ENCODE data around the gene MEX3D. TPM values are rescaled to one million over a fixed set of nuclear protein-coding genes. Genes with fewer than 3 reads are reported as not detected.

The MEX3D gene
- total RNA-seq, 1 donor, result 47.0 TPM

DNA sequence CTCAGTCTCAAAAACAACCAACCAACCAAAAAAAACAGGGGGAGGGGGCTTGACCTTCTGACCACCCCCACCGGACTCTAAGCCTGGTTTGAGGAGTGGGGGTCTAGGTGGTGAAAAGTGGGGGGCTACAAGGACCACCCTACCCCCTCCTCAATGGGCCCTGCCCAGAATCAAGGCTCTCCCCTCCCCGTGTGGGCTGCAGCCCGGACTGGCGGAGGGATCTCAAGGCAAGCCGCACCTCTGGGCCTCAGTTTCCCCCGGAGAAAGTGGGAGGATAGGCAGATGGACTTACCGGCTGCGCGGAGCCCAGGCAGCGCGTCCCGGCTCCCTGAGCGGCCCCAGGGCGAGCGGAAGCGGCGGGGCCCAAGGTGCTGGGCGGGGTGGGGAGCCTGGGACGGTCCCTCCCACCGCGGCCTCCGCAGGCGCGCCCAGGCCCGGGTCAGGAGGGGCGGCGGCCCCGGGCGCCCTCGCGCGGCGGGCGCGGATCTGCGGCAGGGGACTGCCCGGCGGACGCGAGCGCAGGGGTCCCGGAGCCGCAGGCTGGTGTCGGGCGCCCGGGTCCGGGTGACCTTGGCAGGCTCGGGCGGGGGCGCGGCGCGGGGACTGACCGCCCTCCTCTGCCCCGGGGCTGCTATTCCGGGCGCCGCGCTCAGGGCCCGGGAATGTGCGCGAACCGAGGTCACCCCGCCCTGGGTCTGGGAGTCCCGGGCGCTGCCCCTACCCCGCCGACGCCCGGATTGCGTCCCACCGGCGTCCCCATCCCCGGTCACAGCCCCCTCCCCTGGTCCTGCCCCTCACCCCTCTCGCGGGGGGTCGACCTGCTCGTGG lies 55.2 kb downstream of the MEX3D start, which contains the start of gene ADAMTSL5:
Gene ADAMTSL5, minus strand, starts transcription at position 349 of the 828 bp plus-strand sequence. CDS start 2,076 bp downstream, outside the sequence.
- peak within 1 kb of the TSS; percentile 39 for H3K4me2 ChIP-seq (ENCODE audit: insufficient read depth, low read length)
- H3K27ac ChIP-seq (ENCODE audit: low read depth, low read length), result no peak within 1 kb of the TSS
- no peaks in the 10 kb centered on the region for H3K36me3 ChIP-seq (ENCODE audit: insufficient read depth, low read length)

GRCh38 chr19:1511318-1512317 lies 56.5 kb downstream of the MEX3D start:
- DNase-seq (ENCODE audit: insufficient read length, low spot score, missing footprints), result peak; percentile 48
- peaks cover 26% of the 10 kb centered on the region for H3K27me3 ChIP-seq (ENCODE audit: insufficient read depth, low read length)
- H3K4me2 ChIP-seq (ENCODE audit: insufficient read depth, low read length), result no peak overlapping the region
- H3K4me3 ChIP-seq (ENCODE audit: insufficient read depth, low read length), result no peak overlapping the region
- H3K27ac ChIP-seq (ENCODE audit: low read depth, low read length), result no peak overlapping the region
- H3K79me2 ChIP-seq (ENCODE audit: insufficient read depth, low read length), result no peaks in the 10 kb centered on the region
- H4K20me1 ChIP-seq (ENCODE audit: insufficient read depth, low read length), result no peaks in the 10 kb centered on the region
- TF ChIP-seq, protein P1, sequence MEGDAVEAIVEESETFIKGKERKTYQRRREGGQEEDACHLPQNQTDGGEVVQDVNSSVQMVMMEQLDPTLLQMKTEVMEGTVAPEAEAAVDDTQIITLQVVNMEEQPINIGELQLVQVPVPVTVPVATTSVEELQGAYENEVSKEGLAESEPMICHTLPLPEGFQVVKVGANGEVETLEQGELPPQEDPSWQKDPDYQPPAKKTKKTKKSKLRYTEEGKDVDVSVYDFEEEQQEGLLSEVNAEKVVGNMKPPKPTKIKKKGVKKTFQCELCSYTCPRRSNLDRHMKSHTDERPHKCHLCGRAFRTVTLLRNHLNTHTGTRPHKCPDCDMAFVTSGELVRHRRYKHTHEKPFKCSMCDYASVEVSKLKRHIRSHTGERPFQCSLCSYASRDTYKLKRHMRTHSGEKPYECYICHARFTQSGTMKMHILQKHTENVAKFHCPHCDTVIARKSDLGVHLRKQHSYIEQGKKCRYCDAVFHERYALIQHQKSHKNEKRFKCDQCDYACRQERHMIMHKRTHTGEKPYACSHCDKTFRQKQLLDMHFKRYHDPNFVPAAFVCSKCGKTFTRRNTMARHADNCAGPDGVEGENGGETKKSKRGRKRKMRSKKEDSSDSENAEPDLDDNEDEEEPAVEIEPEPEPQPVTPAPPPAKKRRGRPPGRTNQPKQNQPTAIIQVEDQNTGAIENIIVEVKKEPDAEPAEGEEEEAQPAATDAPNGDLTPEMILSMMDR (IDR thresholded peaks at IDR 0.05; ENCODE audit: extremely low read depth, low read depth, low read length), result no peak
- no peak overlapping the region for H2AFZ ChIP-seq (ENCODE audit: low read length)
- H3K36me3 ChIP-seq (ENCODE audit: insufficient read depth, low read length), result no peaks in the 10 kb centered on the region
- peaks cover 4% of the 10 kb centered on the region for H3K9me3 ChIP-seq (ENCODE audit: low read depth, low read length)
- no peaks in the 10 kb centered on the region for H3K4me1 ChIP-seq (ENCODE audit: insufficient read depth, low read length)

More for the DNA sequence above, 55.2 kb downstream of the MEX3D start, which contains the start of gene ADAMTSL5:
- peak within 1 kb of the TSS; percentile 53 for H3K4me3 ChIP-seq (ENCODE audit: insufficient read depth, low read length)
- DNase-seq (ENCODE audit: insufficient read length, low spot score, missing footprints), result peak; percentile 94
- H2AFZ ChIP-seq (ENCODE audit: low read length), result no peak within 1 kb of the TSS
- H3K27me3 ChIP-seq (ENCODE audit: insufficient read depth, low read length), result peaks cover 26% of the 10 kb centered on the region
- H4K20me1 ChIP-seq (ENCODE audit: insufficient read depth, low read length), result no peaks in the 10 kb centered on the region
- H3K4me1 ChIP-seq (ENCODE audit: insufficient read depth, low read length), result no peaks in the 10 kb centered on the region
- H3K79me2 ChIP-seq (ENCODE audit: insufficient read depth, low read length), result no peaks in the 10 kb centered on the region
- TF ChIP-seq, protein P1 (IDR thresholded peaks at IDR 0.05; ENCODE audit: extremely low read depth, low read depth, low read length), result no peak
- H3K9me3 ChIP-seq (ENCODE audit: low read depth, low read length), result peaks cover 4% of the 10 kb centered on the region

- no peaks in the 10 kb centered on the region for H3K36me3 ChIP-seq (ENCODE audit: insufficient read depth, low read length)
- H3K4me3 ChIP-seq (ENCODE audit: insufficient read depth, low read length), result no peak overlapping the region
- H3K27me3 ChIP-seq (ENCODE audit: insufficient read depth, low read length), result peaks cover 26% of the 10 kb centered on the region
- H3K79me2 ChIP-seq (ENCODE audit: insufficient read depth, low read length), result no peaks in the 10 kb centered on the region
- no peak for DNase-seq (ENCODE audit: insufficient read length, low spot score, missing footprints)
- TF ChIP-seq, protein P1 (IDR thresholded peaks at IDR 0.05; ENCODE audit: extremely low read depth, low read depth, low read length), result no peak
- no peak overlapping the region for H2AFZ ChIP-seq (ENCODE audit: low read length)
- H3K9me3 ChIP-seq (ENCODE audit: low read depth, low read length), result peaks cover 4% of the 10 kb centered on the region
- H3K4me1 ChIP-seq (ENCODE audit: insufficient read depth, low read length), result no peaks in the 10 kb centered on the region
- H4K20me1 ChIP-seq (ENCODE audit: insufficient read depth, low read length), result no peaks in the 10 kb centered on the region
- H3K4me2 ChIP-seq (ENCODE audit: insufficient read depth, low read length), result no peak overlapping the region
- H3K27ac ChIP-seq (ENCODE audit: low read depth, low read length), result no peak overlapping the region
These were observed 57.3 kb downstream of the MEX3D start for GRCh38 chr19:1510807-1511206.

All from osteoblast (primary cell).